IMR-90 (cell line): Measurements from ENCODE around the gene TTYH3. TPM values are rescaled to one million over a fixed set of nuclear protein-coding genes. Genes with fewer than 3 reads are reported as not detected.

ENCODE experiments used
- ATAC-seq: fragments of 200-7000 bp; cut with Tn5 transposase; 2 replicates; pipeline ENCODE4 v1.9.1; 2020; ENCODE audit warnings: low read depth, mild to moderate bottlenecking, moderate library complexity
- BruUV-seq: library from RNA; stranded (reverse); fragments of 400-500 nt; replicated peaks from 2 replicates; lab custom pipeline; 2021; lab: Mats Ljungman, UMichigan
- CTCF ChIA-PET: fragments of 300-600 bp; formaldehyde crosslinking; extraction: SDS; loops from one replicate; lab custom pipeline; 2021; ENCODE audit warnings: antibody characterized with exemption; lab: Yijun Ruan, JAX
- POLR2A ChIA-PET: fragments of 300-600 bp; sonication (Branson Sonifier 250); formaldehyde crosslinking; loops from one replicate; lab custom pipeline; 2022; ENCODE audit warnings: antibody characterized with exemption; ENCODE audit not compliant: unreplicated experiment; lab: Charles Lee
- DNase-seq: peaks from one replicate; pipeline ENCODE4 v3.0.0; 2013
- H2AFZ ChIP-seq: replicated peaks from 2 replicates; pipeline ENCODE3; 2013; ENCODE audit warnings: low read length, mild to moderate bottlenecking; ENCODE audit not compliant: poor library complexity
- H2AK5ac ChIP-seq: 2 replicates; pipeline ENCODE4 v1.6.1; 2013; ENCODE audit warnings: low read depth, low read length, inconsistent platforms
- H2AK9ac ChIP-seq: replicated peaks from 2 replicates; pipeline ENCODE3; 2013; ENCODE audit warnings: mild to moderate bottlenecking, low read depth, low read length, moderate library complexity; ENCODE audit not compliant: poor library complexity
- H2BK120ac ChIP-seq: 2 replicates; pipeline ENCODE4 v1.6.1; 2013; ENCODE audit warnings: low read depth, low read length, inconsistent platforms
- H2BK15ac ChIP-seq: 3 replicates; pipeline ENCODE4 v1.6.1; 2013; ENCODE audit warnings: low read depth, low read length, inconsistent platforms
- H2BK20ac ChIP-seq: 2 replicates; pipeline ENCODE4 v1.6.1; 2013; ENCODE audit warnings: low read depth, mild to moderate bottlenecking, inconsistent platforms, low read length, moderate library complexity
- H2BK5ac ChIP-seq: 2 replicates; pipeline ENCODE4 v1.6.1; 2013; ENCODE audit warnings: mild to moderate bottlenecking, low read depth, low read length, inconsistent platforms; ENCODE audit not compliant: poor library complexity, severe bottlenecking
- H3K14ac ChIP-seq: replicated peaks from 2 replicates; pipeline ENCODE4 v1.6.1; 2013; ENCODE audit warnings: low read depth, low read length, inconsistent platforms
- H3K18ac ChIP-seq: 2 replicates; pipeline ENCODE4 v1.6.1; 2013; ENCODE audit warnings: low read depth, low read length, control low read depth
- H3K23ac ChIP-seq: 2 replicates; pipeline ENCODE4 v1.6.1; 2013; ENCODE audit warnings: low read depth, low read length, inconsistent platforms
- H3K27ac ChIP-seq: 2 replicates; pipeline ENCODE4 v1.5.1; 2013; ENCODE audit warnings: mild to moderate bottlenecking, control low read depth, low read length; ENCODE audit not compliant: insufficient read depth
- H3K27me3 ChIP-seq: 2 replicates; pipeline ENCODE4 v1.6.1; 2013; ENCODE audit warnings: low read length; ENCODE audit not compliant: control insufficient read depth, insufficient read depth
- H3K36me3 ChIP-seq: 2 replicates; pipeline ENCODE4 v1.6.1; 2013; ENCODE audit warnings: low read length, mixed read lengths; ENCODE audit not compliant: control insufficient read depth, insufficient read depth
- H3K4ac ChIP-seq: 2 replicates; pipeline ENCODE4 v1.6.1; 2013; ENCODE audit warnings: low read depth, low read length, inconsistent platforms
- H3K4me1 ChIP-seq: 2 replicates; pipeline ENCODE4 v1.6.1; 2013; ENCODE audit warnings: low read length, mixed read lengths; ENCODE audit not compliant: control insufficient read depth, insufficient read depth
- H3K4me2 ChIP-seq: 2 replicates; pipeline ENCODE4 v1.6.1; 2013; ENCODE audit warnings: low read depth, mild to moderate bottlenecking, control low read depth, low read length, moderate library complexity
- H3K4me3 ChIP-seq: 2 replicates; pipeline ENCODE4 v1.5.1; 2013; ENCODE audit warnings: low read depth, mild to moderate bottlenecking, control low read depth, low read length, moderate library complexity; ENCODE audit not compliant: insufficient read depth
- H3K56ac ChIP-seq: 2 replicates; pipeline ENCODE4 v1.6.1; 2013; ENCODE audit warnings: low read length, inconsistent platforms; ENCODE audit not compliant: insufficient read depth; ENCODE audit errors: extremely low read depth
- H3K79me1 ChIP-seq, 2 experiments: 2 replicates each; pipeline ENCODE4 v1.6.1; 2013; ENCODE audit warnings: low read length in 2 of 2, inconsistent platforms in 1 of 2, low read depth in 1 of 2
- H3K9ac ChIP-seq: 2 replicates; pipeline ENCODE4 v1.6.1; 2013; ENCODE audit warnings: low read depth, low read length, control low read depth
- H3K9me1 ChIP-seq: 2 replicates; pipeline ENCODE4 v1.6.1; 2013; ENCODE audit warnings: low read length, inconsistent platforms; ENCODE audit not compliant: insufficient read depth
- H3K9me3 ChIP-seq: 2 replicates; pipeline ENCODE4 v1.6.1; 2013; ENCODE audit warnings: low read length; ENCODE audit not compliant: control insufficient read depth, insufficient read depth
- H4K20me1 ChIP-seq: 2 replicates; pipeline ENCODE4 v1.6.1; 2013; ENCODE audit warnings: low read length, inconsistent platforms; ENCODE audit not compliant: insufficient read depth
- H4K5ac ChIP-seq: 2 replicates; pipeline ENCODE4 v1.6.1; 2013; ENCODE audit warnings: mild to moderate bottlenecking, low read depth, low read length, control low read depth
- H4K8ac ChIP-seq, 2 experiments: 2 replicates each; pipeline ENCODE4 v1.6.1; 2013; ENCODE audit warnings: low read depth in 2 of 2, low read length in 2 of 2, control low read depth in 1 of 2, inconsistent platforms in 1 of 2
- H4K91ac ChIP-seq: 2 replicates; pipeline ENCODE4 v1.6.1; 2013; ENCODE audit warnings: low read depth, low read length, inconsistent platforms; ENCODE audit not compliant: insufficient read depth
- CEBPB ChIP-seq: IDR thresholded peaks from 2 replicates; pipeline ENCODE4 v1.6.1; 2012; ENCODE audit warnings: low read depth, low read length, improper control_type of control experiment
- CHD1 ChIP-seq: IDR thresholded peaks from 2 replicates; pipeline ENCODE4 v1.6.1; 2012; ENCODE audit warnings: low read depth, low read length, improper control_type of control experiment
- FOS ChIP-seq: fragments of 150-350 bp; IDR thresholded peaks from 2 replicates; pipeline ENCODE4 v1.6.1; 2016; ENCODE audit warnings: low read depth, low read length
- MAFK ChIP-seq: IDR thresholded peaks from 2 replicates; pipeline ENCODE4 v1.6.1; 2012; ENCODE audit warnings: low read depth, low read length, improper control_type of control experiment
- MAZ ChIP-seq: IDR thresholded peaks from 2 replicates; pipeline ENCODE4 v1.6.1; 2012; ENCODE audit warnings: low read depth, mild to moderate bottlenecking, low read length, improper control_type of control experiment, moderate library complexity, borderline replicate concordance
- MXI1 ChIP-seq: IDR thresholded peaks from 2 replicates; pipeline ENCODE4 v1.6.1; 2012; ENCODE audit warnings: low read depth, mild to moderate bottlenecking, low read length, moderate library complexity, borderline replicate concordance
- NFE2L2 ChIP-seq: fragments of 150-350 bp; IDR thresholded peaks from 2 replicates; pipeline ENCODE4 v1.6.1; 2016; ENCODE audit warnings: low read depth, mild to moderate bottlenecking, low read length
- POLR2A ChIP-seq: IDR thresholded peaks from 2 replicates; pipeline ENCODE4 v1.6.1; 2012; ENCODE audit warnings: mild to moderate bottlenecking, low read depth, low read length
- RAD21 ChIP-seq: IDR thresholded peaks from 2 replicates; pipeline ENCODE4 v1.6.1; 2012; ENCODE audit warnings: low read length, improper control_type of control experiment
- RCOR1 ChIP-seq: IDR thresholded peaks from 2 replicates; pipeline ENCODE4 v1.6.1; 2012; ENCODE audit warnings: mild to moderate bottlenecking, low read length, improper control_type of control experiment; ENCODE audit not compliant: insufficient replicate concordance
- RFX5 ChIP-seq: IDR thresholded peaks from 2 replicates; pipeline ENCODE4 v1.8.0; 2012; ENCODE audit warnings: low read depth, mild to moderate bottlenecking, low read length, moderate library complexity
- SMC3 ChIP-seq: fragments of 150-350 bp; IDR thresholded peaks from 2 replicates; pipeline ENCODE4 v1.6.1; 2016; ENCODE audit warnings: low read depth, mild to moderate bottlenecking, antibody characterized with exemption, low read length, moderate library complexity
- WGBS, 2 experiments: methylation state at CpG; one replicate each; pipeline versions ENCODE4 v1.1.5 to v1.1.7; 2013; ENCODE audit warnings: missing lambda C conversion rate in 2 of 2; ENCODE audit not compliant: insufficient read length in 1 of 2; ENCODE audit errors: extremely low coverage in 2 of 2; 5-methylcytosine and 5-hydroxymethylcytosine counted together
- dilution Hi-C: fragments of 300-500 bp; cut with HindIII; formaldehyde crosslinking; loops from one replicate; pipeline ENCODE4 v1.14.3; 2018; ENCODE audit warnings: low sequenced_read_pairs; ENCODE audit not compliant: unreplicated experiment
- in situ Hi-C: fragments of 300-500 bp; cut with MboI; formaldehyde crosslinking; loops from 3 replicates; pipeline ENCODE4 v1.14.3; 2019; ENCODE audit warnings: low sequenced_read_pairs, inconsistent platforms, mixed read lengths
- intact Hi-C: fragments of 100-400 bp; cut with micrococcal nuclease; formaldehyde crosslinking; loops from 2 replicates; pipeline ENCODE4 v1.10.0; 2022
- polyA plus RNA-seq, 3 experiments: library from polyadenylated mRNA; depleted of rRNA; stranded (reverse); fragments of >200 nt; gene quantifications; 2 replicates each; pipeline ENCODE4 v1.2.3, GENCODE V29; 2012; ENCODE audit warnings: low replicate concordance in 1 of 3
- total RNA-seq: library from RNA; depleted of rRNA; stranded (reverse); fragments of >200 nt; gene quantifications from 2 replicates; pipeline ENCODE4 v1.2.3, GENCODE V29; 2012
- TF ChIP-seq, protein P1 (sequence below): conservative IDR thresholded peaks from 2 replicates; pipeline ENCODE4 v1.5.1; 2012; ENCODE audit warnings: mild to moderate bottlenecking, low read depth, low read length, improper control_type of control experiment
- TF ChIP-seq, protein P2 (sequence below): fragments of 150-350 bp; IDR thresholded peaks from 2 replicates; pipeline ENCODE4 v1.6.1; 2016; ENCODE audit warnings: low read depth, mild to moderate bottlenecking, low read length, moderate library complexity, borderline replicate concordance

The TTYH3 gene
- total and polyA plus RNA-seq, 2 of the 4 experiments (the other 2 are of a cell fraction), result 5.6 to 82.6 TPM

DNA sequence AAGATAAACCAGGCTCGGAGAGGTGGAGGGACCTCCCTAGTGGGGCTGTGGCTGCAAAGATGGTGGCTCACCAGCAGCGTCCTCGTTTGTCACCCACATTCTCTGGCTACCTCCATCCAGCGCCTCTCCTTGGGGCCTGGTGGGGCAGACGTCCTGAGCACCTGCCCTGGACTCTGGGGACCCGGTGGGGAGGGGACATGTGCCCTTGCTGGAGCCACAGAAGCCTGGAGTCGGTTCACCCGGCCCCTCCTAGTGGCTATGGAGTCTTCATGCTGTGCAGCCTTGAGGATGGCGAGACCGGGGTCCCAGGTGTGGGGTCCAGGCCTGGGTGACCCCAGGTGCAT, 14.5 kb downstream of the TTYH3 start:
- H3K18ac ChIP-seq, result no peak overlapping the region
- TF ChIP-seq RFX5 (no peak), RCOR1 (no peak), MXI1 (no peak), CEBPB (no peak), NFE2L2 (no peak), MAFK (no peak), SMC3 (no peak), RAD21 (no peak), POLR2A (no peak), MAZ (no peak), CHD1 (no peak), FOS (no peak)
- TF ChIP-seq, protein P1, sequence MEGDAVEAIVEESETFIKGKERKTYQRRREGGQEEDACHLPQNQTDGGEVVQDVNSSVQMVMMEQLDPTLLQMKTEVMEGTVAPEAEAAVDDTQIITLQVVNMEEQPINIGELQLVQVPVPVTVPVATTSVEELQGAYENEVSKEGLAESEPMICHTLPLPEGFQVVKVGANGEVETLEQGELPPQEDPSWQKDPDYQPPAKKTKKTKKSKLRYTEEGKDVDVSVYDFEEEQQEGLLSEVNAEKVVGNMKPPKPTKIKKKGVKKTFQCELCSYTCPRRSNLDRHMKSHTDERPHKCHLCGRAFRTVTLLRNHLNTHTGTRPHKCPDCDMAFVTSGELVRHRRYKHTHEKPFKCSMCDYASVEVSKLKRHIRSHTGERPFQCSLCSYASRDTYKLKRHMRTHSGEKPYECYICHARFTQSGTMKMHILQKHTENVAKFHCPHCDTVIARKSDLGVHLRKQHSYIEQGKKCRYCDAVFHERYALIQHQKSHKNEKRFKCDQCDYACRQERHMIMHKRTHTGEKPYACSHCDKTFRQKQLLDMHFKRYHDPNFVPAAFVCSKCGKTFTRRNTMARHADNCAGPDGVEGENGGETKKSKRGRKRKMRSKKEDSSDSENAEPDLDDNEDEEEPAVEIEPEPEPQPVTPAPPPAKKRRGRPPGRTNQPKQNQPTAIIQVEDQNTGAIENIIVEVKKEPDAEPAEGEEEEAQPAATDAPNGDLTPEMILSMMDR, result no peak
- TF ChIP-seq, protein P2, sequence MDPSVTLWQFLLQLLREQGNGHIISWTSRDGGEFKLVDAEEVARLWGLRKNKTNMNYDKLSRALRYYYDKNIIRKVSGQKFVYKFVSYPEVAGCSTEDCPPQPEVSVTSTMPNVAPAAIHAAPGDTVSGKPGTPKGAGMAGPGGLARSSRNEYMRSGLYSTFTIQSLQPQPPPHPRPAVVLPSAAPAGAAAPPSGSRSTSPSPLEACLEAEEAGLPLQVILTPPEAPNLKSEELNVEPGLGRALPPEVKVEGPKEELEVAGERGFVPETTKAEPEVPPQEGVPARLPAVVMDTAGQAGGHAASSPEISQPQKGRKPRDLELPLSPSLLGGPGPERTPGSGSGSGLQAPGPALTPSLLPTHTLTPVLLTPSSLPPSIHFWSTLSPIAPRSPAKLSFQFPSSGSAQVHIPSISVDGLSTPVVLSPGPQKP, result no peak
- H3K27ac ChIP-seq, result no peak overlapping the region
- H4K20me1 ChIP-seq, result peaks cover 61% of the 10 kb centered on the region
- H4K5ac ChIP-seq, result no peak overlapping the region
- no TSS peak for BruUV-seq
- H4K91ac ChIP-seq, result no peak overlapping the region
- H3K56ac ChIP-seq, result no peak overlapping the region
- H3K4me1 ChIP-seq, result peaks cover 22% of the 10 kb centered on the region
- peaks cover 40% of the 10 kb centered on the region for H3K36me3 ChIP-seq
- H2BK15ac ChIP-seq, result no peak overlapping the region
- intact Hi-C loops, result loop anchor here (10.0 kb wide), 1 partner anchor 172 kb away; the partner anchor contains the start of gene GRIFIN
- no peak overlapping the region for H2BK20ac ChIP-seq
- in situ Hi-C loops, result no loop called here
- H3K4me3 ChIP-seq, result no peak overlapping the region
- no peak overlapping the region for H3K4ac ChIP-seq
- H3K4me2 ChIP-seq, result no peak overlapping the region
- no peaks in the 10 kb centered on the region for H3K9me3 ChIP-seq
- no peak overlapping the region for H3K14ac ChIP-seq
- ChIA-PET POLR2A (no interaction called here), CTCF (no interaction called here)
- WGBS, 2 experiments, result 83% methylated on average over 2 of the region's 10 CpGs; no CpG with 5 or more reads in 1 of the 2 experiments
- H4K8ac ChIP-seq, result no peak overlapping the region
- dilution Hi-C loops, result no loop called here
- H2BK5ac ChIP-seq, result no peak overlapping the region
- H3K23ac ChIP-seq, result no peak overlapping the region
- H3K79me1 ChIP-seq, result peaks cover 5 to 71% of the 10 kb centered on the region in 2 experiments; a peak in 3 of 4 replicates
- no peaks in the 10 kb centered on the region for H3K27me3 ChIP-seq
- H3K9ac ChIP-seq, result no peak overlapping the region
- no peak for DNase-seq
- H2BK120ac ChIP-seq, result no peak overlapping the region
- H2AFZ ChIP-seq, result no peak overlapping the region
- H3K9me1 ChIP-seq, result peaks cover 19% of the 10 kb centered on the region; the same call in 1 of the 2 replicates
- no peak for ATAC-seq
- H2AK9ac ChIP-seq, result no peak overlapping the region
- no peak overlapping the region for H2AK5ac ChIP-seq
